ENCODE measurements around the gene RNASE13. TPM values are rescaled to one million over a fixed set of nuclear protein-coding genes. Genes with fewer than 3 reads are reported as not detected.

RNASE13 gene
- total RNA-seq, 1 experiment from 2014 or later: not detected

- DNase-seq: no peak
- Histone ChIP-seq H3K79me2 (ENCODE audit: insufficient read depth, low read length) (no peaks in the 10 kb centered on the region), H2BK120ac (ENCODE audit: low read depth, low read length, poor library complexity, severe bottlenecking) (no peak overlapping the region), H3K18ac (ENCODE audit: insufficient read length, low read depth, low read length) (no peak overlapping the region), H3K4me2 (ENCODE audit: insufficient read depth, insufficient read length, low read length) (no peak overlapping the region), H4K5ac (ENCODE audit: insufficient read length, low read depth, low read length) (no peak overlapping the region), H2BK20ac (ENCODE audit: low read depth, low read length, poor library complexity, severe bottlenecking) (no peak overlapping the region), H2BK5ac (ENCODE audit: insufficient read length, low read length) (no peak overlapping the region), H2AK5ac (ENCODE audit: insufficient read length, low read length) (no peak overlapping the region), H4K8ac (replicated peaks; ENCODE audit: insufficient read length, low read depth, low read length) (no peak overlapping the region), H3K4me1 (ENCODE audit: insufficient read depth, low read length) (no peaks in the 10 kb centered on the region), H3K23ac (ENCODE audit: insufficient read length, low read depth, low read length) (no peak overlapping the region), H2AFZ (ENCODE audit: low read length) (no peak overlapping the region), H3K9ac (ENCODE audit: extremely low read depth, insufficient read length, low read length) (no peak overlapping the region), H4K20me1 (ENCODE audit: control insufficient read depth, insufficient read depth, insufficient read length) (no peaks in the 10 kb centered on the region), H3T11ph (ENCODE audit: low read length) (no peak overlapping the region), H4K91ac (ENCODE audit: insufficient read length, low read depth, low read length) (no peak overlapping the region), H3K79me1 (ENCODE audit: insufficient read depth, low read depth, low read length, poor library complexity, severe bottlenecking) (no peaks in the 10 kb centered on the region), H2BK15ac (ENCODE audit: low read depth, low read length) (no peak overlapping the region), H3K27ac (ENCODE audit: insufficient read length, low read depth, low read length) (no peak overlapping the region), H3K56ac (ENCODE audit: insufficient read length, low read depth, low read length) (no peak overlapping the region), H3K23me2 (ENCODE audit: insufficient read length, low read depth, low read length, poor library complexity, severe bottlenecking) (no peaks in the 10 kb centered on the region), H3K9me3 (ENCODE audit: control insufficient read depth, low read depth, low read length) (no peaks in the 10 kb centered on the region), H3K4ac (ENCODE audit: low read depth, low read length) (no peak overlapping the region), H2BK12ac (ENCODE audit: insufficient read length, low read depth, low read length) (no peak overlapping the region), H3K14ac (ENCODE audit: insufficient read depth, low read length) (no peak overlapping the region), H3K27me3 (ENCODE audit: insufficient read depth, low read length) (no peaks in the 10 kb centered on the region)
- no peaks in the 10 kb centered on the region; a peak in 1 of 5 replicates for H3K9me3 Mint-ChIP-seq
- no peak for TF ChIP-seq CTCF (conservative IDR thresholded peaks at IDR 0.05)
- no peaks in the 10 kb centered on the region for H3K27me3 Mint-ChIP-seq (ENCODE audit: low read depth)
- peaks cover 60 to 94% (median 88%) of the 10 kb centered on the region in 3 experiments for H3K36me3 Mint-ChIP-seq (ENCODE audit: insufficient read depth in 1 of 3, low read depth in 3 of 3)
- no peak overlapping the region for H3K4me3 Mint-ChIP-seq
- H3K4me1 Mint-ChIP-seq: peaks cover under 1 to 2% of the 10 kb centered on the region in 2 experiments; a peak in 1 of 4 replicates
- H3K27ac Mint-ChIP-seq: peak overlapping the region in 1 of 3 experiments; percentile 73; a peak in 1 of 7 replicates
- no CpG with 5 or more reads among the region's 30 CpGs for WGBS (ENCODE audit: extremely low coverage, insufficient read length, low lambda C conversion rate)
These were observed 47.0 kb upstream of the RNASE13 start for GRCh38 chr14:21081521-21082142.
